Osteoblast (primary cell): ENCODE data around the gene IFNL1. TPM values are rescaled to one million over a fixed set of nuclear protein-coding genes. Genes with fewer than 3 reads are reported as not detected.

ENCODE experiments used
- DNase-seq: peaks from one replicate; pipeline ENCODE4 v3.0.0; 2011; ENCODE audit warnings: low spot score, mixed read lengths; ENCODE audit not compliant: insufficient read length; ENCODE audit errors: missing footprints
- H2AFZ ChIP-seq: 2 replicates; pipeline ENCODE4 v1.6.0; 2011; ENCODE audit warnings: mild to moderate bottlenecking, low read length
- H3K27ac ChIP-seq: 2 replicates; pipeline ENCODE4 v1.5.1; 2011; ENCODE audit warnings: mild to moderate bottlenecking, low read depth, low read length, moderate library complexity
- H3K27me3 ChIP-seq: 2 replicates; pipeline ENCODE4 v1.6.0; 2012; ENCODE audit warnings: mild to moderate bottlenecking, control low read depth, inconsistent platforms, low read length, moderate library complexity; ENCODE audit not compliant: insufficient read depth
- H3K36me3 ChIP-seq: 2 replicates; pipeline ENCODE4 v1.5.1; 2011; ENCODE audit warnings: mild to moderate bottlenecking, low read length, control low read depth, moderate library complexity; ENCODE audit not compliant: insufficient read depth
- H3K4me1 ChIP-seq: 2 replicates; pipeline ENCODE4 v1.5.1; 2011; ENCODE audit warnings: mild to moderate bottlenecking, low read length, control low read depth, moderate library complexity; ENCODE audit not compliant: insufficient read depth
- H3K4me2 ChIP-seq: 2 replicates; pipeline ENCODE4 v1.6.0; 2011; ENCODE audit warnings: mild to moderate bottlenecking, low read length; ENCODE audit not compliant: insufficient read depth
- H3K4me3 ChIP-seq: fragments of 200-600 bp; sonication (generic); 3 replicates; pipeline ENCODE4 v1.5.1; 2012; ENCODE audit warnings: mild to moderate bottlenecking, low read length, inconsistent platforms; ENCODE audit not compliant: insufficient read depth
- H3K79me2 ChIP-seq: 2 replicates; pipeline ENCODE4 v1.6.0; 2012; ENCODE audit warnings: mild to moderate bottlenecking, low read length, control low read depth, inconsistent platforms; ENCODE audit not compliant: insufficient read depth
- H3K9me3 ChIP-seq: 2 replicates; pipeline ENCODE4 v1.5.1; 2011; ENCODE audit warnings: low read depth, low read length, control low read depth
- H4K20me1 ChIP-seq: 2 replicates; pipeline ENCODE4 v1.6.0; 2012; ENCODE audit warnings: mild to moderate bottlenecking, low read length, control low read depth; ENCODE audit not compliant: insufficient read depth
- total RNA-seq: library from RNA; depleted of rRNA; stranded (reverse); fragments of >200 nt; gene quantifications from 2 replicates; pipeline ENCODE4 v1.2.3, GENCODE V29; 2012
- TF ChIP-seq, protein P1 (sequence below): IDR thresholded peaks from 2 replicates; pipeline ENCODE4 v1.5.1; 2011; ENCODE audit warnings: mild to moderate bottlenecking, low read depth, low read length, moderate library complexity; ENCODE audit errors: extremely low read depth

IFNL1 gene
- total RNA-seq, 1 donor: not detected

DNA sequence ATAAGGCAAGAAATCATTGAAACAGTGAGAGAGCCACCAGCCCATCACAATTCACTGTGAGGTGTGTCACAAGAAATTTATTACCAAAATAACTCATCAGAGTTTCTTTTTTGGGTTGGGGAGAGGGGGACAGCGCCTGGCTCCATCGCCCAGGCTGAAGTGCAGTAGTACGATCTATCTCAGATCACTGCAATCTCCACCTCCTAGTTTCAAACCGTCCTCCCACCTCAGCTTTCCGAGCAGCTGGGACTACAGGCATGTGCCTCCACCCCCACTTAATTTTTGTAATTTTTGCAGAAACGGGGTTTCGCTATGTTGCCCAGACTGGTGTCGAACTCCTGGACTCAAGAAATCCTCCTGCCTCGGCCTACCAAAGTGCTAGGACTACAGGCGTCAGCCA, 3.6 kb downstream of the IFNL1 start:
- no peak for DNase-seq
- Histone ChIP-seq H3K27ac (no peak overlapping the region), H4K20me1 (no peaks in the 10 kb centered on the region), H3K4me3 (no peak overlapping the region), H3K79me2 (no peaks in the 10 kb centered on the region), H2AFZ (no peak overlapping the region), H3K4me2 (no peak overlapping the region), H3K36me3 (no peaks in the 10 kb centered on the region), H3K4me1 (no peaks in the 10 kb centered on the region), H3K27me3 (peaks cover 7% of the 10 kb centered on the region), H3K9me3 (no peaks in the 10 kb centered on the region)
- TF ChIP-seq, protein P1, sequence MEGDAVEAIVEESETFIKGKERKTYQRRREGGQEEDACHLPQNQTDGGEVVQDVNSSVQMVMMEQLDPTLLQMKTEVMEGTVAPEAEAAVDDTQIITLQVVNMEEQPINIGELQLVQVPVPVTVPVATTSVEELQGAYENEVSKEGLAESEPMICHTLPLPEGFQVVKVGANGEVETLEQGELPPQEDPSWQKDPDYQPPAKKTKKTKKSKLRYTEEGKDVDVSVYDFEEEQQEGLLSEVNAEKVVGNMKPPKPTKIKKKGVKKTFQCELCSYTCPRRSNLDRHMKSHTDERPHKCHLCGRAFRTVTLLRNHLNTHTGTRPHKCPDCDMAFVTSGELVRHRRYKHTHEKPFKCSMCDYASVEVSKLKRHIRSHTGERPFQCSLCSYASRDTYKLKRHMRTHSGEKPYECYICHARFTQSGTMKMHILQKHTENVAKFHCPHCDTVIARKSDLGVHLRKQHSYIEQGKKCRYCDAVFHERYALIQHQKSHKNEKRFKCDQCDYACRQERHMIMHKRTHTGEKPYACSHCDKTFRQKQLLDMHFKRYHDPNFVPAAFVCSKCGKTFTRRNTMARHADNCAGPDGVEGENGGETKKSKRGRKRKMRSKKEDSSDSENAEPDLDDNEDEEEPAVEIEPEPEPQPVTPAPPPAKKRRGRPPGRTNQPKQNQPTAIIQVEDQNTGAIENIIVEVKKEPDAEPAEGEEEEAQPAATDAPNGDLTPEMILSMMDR: no peak

DNA sequence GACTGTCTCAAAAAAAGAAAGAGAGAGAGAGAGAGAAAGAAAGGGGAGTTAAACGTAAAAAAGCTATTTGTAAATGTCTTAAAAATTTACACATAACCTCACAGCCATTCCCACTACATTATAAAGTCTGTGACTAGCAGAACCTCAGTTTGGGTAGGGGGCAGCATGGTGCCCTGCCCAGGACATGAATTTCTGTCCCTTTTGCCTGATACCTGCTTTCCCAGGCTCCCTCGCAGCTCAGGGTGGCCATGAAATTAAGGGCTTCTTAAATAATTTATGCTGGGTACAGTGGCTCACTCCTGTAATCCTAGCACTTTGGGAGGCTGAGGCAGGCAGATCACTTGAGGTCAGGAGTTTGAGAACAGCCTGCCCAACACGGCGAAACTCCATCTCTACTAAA, 4.8 kb downstream of the IFNL1 start:
- no peaks in the 10 kb centered on the region for H4K20me1 ChIP-seq
- no peak overlapping the region for H3K27ac ChIP-seq
- no peak overlapping the region for H2AFZ ChIP-seq
- no peak overlapping the region for H3K4me2 ChIP-seq
- no peaks in the 10 kb centered on the region for H3K79me2 ChIP-seq
- H3K4me1 ChIP-seq: no peaks in the 10 kb centered on the region
- TF ChIP-seq, protein P1: no peak
- H3K36me3 ChIP-seq: no peaks in the 10 kb centered on the region
- peaks cover 19% of the 10 kb centered on the region for H3K27me3 ChIP-seq
- no peak for DNase-seq
- no peak overlapping the region for H3K4me3 ChIP-seq
- no peaks in the 10 kb centered on the region for H3K9me3 ChIP-seq

DNA sequence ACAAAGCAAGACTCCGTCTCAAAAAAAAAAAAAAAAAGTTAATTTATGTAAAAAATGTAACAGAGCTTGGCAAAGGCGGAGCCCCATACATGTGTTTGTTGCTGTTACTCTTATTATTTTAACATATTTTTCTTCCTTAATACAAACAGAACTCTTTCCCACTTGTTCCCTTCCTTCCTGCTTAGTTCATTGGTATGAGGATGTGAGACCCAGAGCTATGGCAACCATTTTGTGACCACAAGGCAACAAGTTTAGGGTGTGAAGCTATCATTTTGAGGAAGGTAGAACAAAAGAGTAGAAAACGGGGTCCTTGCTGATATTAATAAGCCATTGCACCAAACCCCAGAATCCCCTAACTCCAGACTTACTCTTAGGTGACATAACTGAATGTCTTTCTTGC, 5.4 kb downstream of the IFNL1 start:
- no peak overlapping the region for H3K4me2 ChIP-seq
- H3K79me2 ChIP-seq: no peaks in the 10 kb centered on the region
- no peaks in the 10 kb centered on the region for H3K9me3 ChIP-seq
- peaks cover 24% of the 10 kb centered on the region for H3K27me3 ChIP-seq
- H3K4me1 ChIP-seq: no peaks in the 10 kb centered on the region
- peak; percentile 9 for DNase-seq
- H2AFZ ChIP-seq: no peak overlapping the region
- no peak overlapping the region for H3K27ac ChIP-seq
- H3K36me3 ChIP-seq: no peaks in the 10 kb centered on the region
- TF ChIP-seq, protein P1: no peak
- no peak overlapping the region for H3K4me3 ChIP-seq
- H4K20me1 ChIP-seq: no peaks in the 10 kb centered on the region

DNA sequence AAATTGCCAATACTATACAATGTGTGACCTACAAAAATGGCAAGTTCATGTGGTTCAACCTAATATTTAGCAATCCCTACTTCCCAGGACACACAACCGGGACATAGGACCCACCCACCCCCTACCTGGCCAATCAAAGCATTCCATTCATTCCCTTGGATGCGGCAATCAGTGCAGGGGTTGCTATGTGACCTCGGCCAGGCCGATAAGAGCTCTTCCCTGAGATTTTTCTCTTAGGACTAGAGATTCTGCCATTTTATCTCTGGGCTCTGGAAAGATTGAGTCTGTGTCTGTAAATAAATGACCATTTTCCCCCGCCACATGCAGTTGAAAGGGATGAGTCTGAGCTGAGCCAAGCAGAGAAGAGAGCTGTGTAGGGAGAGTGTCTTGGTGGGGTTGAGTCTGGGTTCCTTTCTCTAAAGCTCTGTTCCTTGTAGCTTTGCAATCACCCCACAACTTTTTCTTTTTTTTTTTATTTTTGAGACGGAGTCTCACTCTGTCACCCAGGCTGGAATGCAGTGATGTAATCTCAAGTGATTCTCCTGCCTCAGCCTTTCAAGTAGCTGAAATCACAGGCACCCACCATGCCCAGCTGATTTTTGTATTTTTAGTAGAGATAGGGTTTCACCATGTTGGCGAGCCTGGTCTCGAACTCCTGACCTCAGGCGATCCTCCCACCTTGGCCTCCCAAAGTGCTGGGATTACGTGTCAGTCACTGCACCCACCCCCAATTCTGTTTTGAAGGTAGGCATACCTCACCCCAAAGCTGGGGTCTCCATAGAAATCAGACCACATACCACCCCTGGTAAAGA, 7.4 kb downstream of the IFNL1 start:
- DNase-seq: peak; percentile 80
- Histone ChIP-seq H3K4me1 (no peaks in the 10 kb centered on the region), H4K20me1 (no peaks in the 10 kb centered on the region), H3K4me3 (no peak overlapping the region), H3K4me2 (no peak overlapping the region), H3K79me2 (no peaks in the 10 kb centered on the region), H2AFZ (no peak overlapping the region), H3K9me3 (no peaks in the 10 kb centered on the region), H3K27ac (no peak overlapping the region), H3K27me3 (peaks cover 36% of the 10 kb centered on the region), H3K36me3 (no peaks in the 10 kb centered on the region)
- TF ChIP-seq, protein P1: no peak
